Right ventricle myocardium inferior (tissue), 1 donor: Measurements from ENCODE around the gene SLC22A8. TPM values are rescaled to one million over a fixed set of nuclear protein-coding genes. Genes with fewer than 3 reads are reported as not detected.
"Not testable (repeated sequence)": the region's sequence is repeated elsewhere in the genome, so short reads cannot be mapped to it uniquely, and the experiment has no call there.

ENCODE experiments used
- ATAC-seq: fragments of 200-7000 bp; cut with Tn5 transposase; one replicate; pipeline ENCODE4 v1.9.1; 2020; ENCODE audit warnings: mild to moderate bottlenecking, moderate library complexity
- DNase-seq: peaks from one replicate; pipeline ENCODE4 v3.0.0; 2021; ENCODE audit errors: missing footprints
- intact Hi-C: fragments of 100-400 bp; cut with DNase I; formaldehyde crosslinking; loops from one replicate; pipeline ENCODE4 v1.11.0; 2022
- long read RNA-seq: library from polyadenylated mRNA; unstranded; transcript quantifications from one replicate; pipeline ENCODE4 v2.0.0, GENCODE V29; 2021
- total RNA-seq: library from RNA; stranded (reverse); fragmentation: NEBNext Ultra II Directional; extraction: Animal tissue kit (Norgen Biotek cat#: 25700); gene quantifications from one replicate; pipeline ENCODE4 v1.2.1, GENCODE V29; 2021
- donor health status: DM: no; HTN: yes; CAD: no; lungs with severe emphysema.

The SLC22A8 gene, protein sequence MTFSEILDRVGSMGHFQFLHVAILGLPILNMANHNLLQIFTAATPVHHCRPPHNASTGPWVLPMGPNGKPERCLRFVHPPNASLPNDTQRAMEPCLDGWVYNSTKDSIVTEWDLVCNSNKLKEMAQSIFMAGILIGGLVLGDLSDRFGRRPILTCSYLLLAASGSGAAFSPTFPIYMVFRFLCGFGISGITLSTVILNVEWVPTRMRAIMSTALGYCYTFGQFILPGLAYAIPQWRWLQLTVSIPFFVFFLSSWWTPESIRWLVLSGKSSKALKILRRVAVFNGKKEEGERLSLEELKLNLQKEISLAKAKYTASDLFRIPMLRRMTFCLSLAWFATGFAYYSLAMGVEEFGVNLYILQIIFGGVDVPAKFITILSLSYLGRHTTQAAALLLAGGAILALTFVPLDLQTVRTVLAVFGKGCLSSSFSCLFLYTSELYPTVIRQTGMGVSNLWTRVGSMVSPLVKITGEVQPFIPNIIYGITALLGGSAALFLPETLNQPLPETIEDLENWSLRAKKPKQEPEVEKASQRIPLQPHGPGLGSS
- not detected for total RNA-seq
- long read RNA-seq: 0 reads

- intact Hi-C loops: no loop called here
- ATAC-seq (no peak), DNase-seq (no peak)
These were observed at the start of gene SLC22A8 for GRCh38 chr11:63015521-63016215. Gene SLC22A8, minus strand, starts transcription at chr11:63015841. Its CDS starts 883 bp downstream, at chr11:63014958.

GRCh38 chr11:63046203-63046602, 30.6 kb upstream of the SLC22A8 start:
- intact Hi-C loops, DNase-seq, ATAC-seq: not testable (repeated sequence)

DNA sequence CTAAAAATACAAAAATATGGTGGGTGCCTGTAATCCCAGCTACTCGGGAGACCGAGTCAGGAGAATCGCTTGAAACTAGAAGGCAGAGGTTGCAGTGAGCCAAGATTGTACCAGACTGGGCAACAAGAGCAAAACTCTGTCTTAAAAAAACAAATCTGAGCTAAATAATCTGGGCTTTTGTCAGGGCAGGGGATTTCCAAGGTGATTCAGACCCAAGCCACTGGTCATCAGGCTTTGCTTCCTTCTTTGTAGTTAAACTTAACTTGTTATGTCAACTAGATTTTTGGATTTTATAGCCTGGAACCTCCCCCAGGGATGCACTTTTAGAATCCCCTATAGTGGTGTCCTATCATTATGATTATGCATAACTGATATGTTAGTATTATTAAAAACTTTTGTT, 27.0 kb upstream of the SLC22A8 start:
- ATAC-seq (no peak), DNase-seq (no peak)
- intact Hi-C loops: no loop called here

DNA sequence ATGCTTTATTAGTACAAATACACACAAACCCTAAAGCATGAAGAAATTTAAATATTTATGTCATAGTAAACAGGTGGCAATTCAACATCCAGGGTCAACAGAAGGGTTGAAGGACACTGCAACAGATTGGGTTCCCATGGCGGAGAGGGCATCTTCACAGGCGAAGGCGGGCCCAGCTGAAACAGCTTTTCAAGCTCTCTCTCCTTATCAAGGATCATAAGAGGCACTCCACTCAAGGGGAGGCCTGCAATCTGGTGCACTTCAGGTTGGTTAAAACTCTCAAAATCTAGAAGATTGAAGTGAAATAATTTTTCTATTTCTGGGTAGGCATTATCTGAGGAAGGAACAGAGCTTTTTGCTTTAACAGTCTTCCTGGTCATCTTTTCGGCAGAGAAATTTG, 16.8 kb upstream of the SLC22A8 start:
- intact Hi-C loops: loop anchor here (10.0 kb wide), 1 partner anchor 602 kb away; no protein-coding TSS in a partner anchor
- DNase-seq (no peak), ATAC-seq (no peak)

GRCh38 chr11:63023841-63024648, 8.4 kb upstream of the SLC22A8 start:
- intact Hi-C loops: loop anchor here (1.0 kb wide), 1 partner anchor 118 kb away; no protein-coding TSS in a partner anchor
- peak; percentile 89 for ATAC-seq
- DNase-seq: peak; percentile 92

DNA sequence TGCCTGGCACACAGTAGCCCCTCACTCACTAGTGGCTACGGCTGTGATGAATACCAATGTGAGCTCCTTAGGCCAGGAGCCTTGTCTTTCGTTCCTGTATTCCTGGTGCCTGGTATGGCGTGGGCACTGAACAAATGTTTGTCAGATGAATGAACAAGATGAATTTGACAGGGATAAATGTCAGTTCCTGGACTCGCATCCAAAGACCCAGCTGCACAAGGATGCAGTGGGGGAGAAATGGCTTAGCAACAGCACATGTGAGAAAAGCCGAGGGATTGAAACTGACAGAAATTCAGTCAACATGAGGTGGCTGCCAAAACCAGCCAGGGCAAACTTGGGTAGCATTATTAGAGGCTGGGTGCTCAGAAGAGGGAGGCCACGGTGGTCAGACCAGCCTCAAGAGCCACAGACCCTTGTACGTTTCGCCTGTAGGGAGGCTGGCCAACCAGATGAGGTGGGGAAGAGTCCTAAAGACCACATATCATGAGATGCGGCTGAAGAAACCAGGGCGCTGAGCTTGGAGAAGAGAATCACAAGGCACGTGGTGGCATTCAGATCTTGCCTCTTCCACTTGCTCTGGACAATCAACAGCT, 7.7 kb upstream of the SLC22A8 start:
- no peak for ATAC-seq
- intact Hi-C loops: no loop called here
- DNase-seq: no peak

DNA sequence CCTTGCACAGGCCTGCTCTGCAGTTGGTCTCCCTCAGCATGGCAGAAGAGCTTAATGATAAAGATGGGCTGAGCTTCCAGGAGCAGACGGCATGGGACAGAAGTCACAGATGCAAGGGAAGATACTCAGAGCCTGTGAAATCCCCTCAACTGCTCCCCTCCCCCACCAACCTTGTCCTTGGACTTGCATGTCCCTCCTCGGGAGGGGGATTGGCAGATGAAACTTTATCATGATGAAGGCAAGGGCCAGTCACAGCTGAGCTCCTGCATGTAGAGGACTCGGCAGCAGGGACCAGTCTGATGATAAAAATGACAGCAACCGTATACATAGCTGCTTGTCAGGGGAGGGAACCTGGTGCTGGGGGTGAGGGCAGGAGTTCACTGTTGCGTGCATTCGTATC, 6.8 kb upstream of the SLC22A8 start:
- ATAC-seq: no peak
- DNase-seq: no peak
- intact Hi-C loops: no loop called here

DNA sequence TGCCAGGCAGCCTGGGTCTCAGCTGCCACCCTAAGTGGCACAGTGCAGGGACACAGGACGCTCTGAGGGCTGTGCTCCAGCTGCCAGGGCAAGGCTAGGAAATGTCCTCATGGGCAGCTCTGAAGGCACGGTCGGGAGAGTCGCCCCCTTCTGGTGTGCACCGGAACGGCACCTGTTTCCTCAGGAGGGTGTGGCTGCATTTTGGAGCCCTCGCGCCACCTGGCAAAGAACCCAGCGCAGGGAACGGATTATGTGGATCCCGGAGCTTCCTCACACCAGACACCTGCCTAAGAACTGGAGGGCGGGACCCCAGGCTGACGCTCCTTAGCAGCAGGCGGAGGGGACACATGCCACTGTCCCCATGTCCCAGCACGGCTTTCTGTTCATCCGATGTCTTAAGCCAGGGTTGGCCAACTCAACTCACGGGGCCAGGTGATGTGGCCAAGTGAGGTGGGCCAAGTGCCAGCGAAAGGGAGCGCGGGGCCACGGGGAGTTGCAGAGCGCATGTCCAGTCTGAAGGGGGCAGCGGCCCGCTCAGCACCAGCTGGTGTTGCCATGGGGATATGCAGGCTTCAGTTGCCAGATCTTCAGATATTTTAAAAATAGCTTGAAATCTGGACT, 5.1 kb upstream of the SLC22A8 start:
- intact Hi-C loops: no loop called here
- DNase-seq: no peak

DNA sequence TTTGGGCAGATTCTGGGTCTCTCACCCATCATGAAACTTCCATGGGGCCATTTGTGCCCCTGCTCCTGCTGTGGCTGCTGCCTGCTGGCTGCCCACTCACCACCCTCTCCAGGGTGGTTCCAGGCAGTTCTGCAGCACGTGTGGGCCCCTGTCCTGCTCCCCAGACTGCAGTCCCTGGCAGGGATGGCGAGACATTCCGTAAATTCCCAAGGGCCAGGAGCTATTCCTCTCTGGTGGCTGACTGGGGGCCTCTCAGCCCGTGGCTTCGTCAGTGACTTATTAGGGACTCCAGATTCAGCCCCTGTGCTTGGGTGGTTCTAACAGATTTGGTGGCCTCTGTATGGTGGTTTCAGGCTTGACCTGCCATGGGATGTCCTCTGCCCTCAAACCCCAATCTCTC, 3.9 kb upstream of the SLC22A8 start:
- ATAC-seq: no peak
- DNase-seq: no peak
- intact Hi-C loops: no loop called here

More for the DNA sequence above, 5.1 kb upstream of the SLC22A8 start:
- ATAC-seq: no peak

GRCh38 chr11:63017306-63017974, 1.8 kb upstream of the SLC22A8 start:
- DNase-seq (no peak), ATAC-seq (no peak)
- intact Hi-C loops: no loop called here

- intact Hi-C loops: no loop called here
- no peak for ATAC-seq
These were observed 1.1 kb downstream of the SLC22A8 start for GRCh38 chr11:63014408-63015055.

GRCh38 chr11:63012839-63013238, 2.8 kb downstream of the SLC22A8 start:
- DNase-seq: no peak
- intact Hi-C loops: no loop called here
- no peak for ATAC-seq

More at GRCh38 chr11:63014408-63015055, 1.1 kb downstream of the SLC22A8 start:
- DNase-seq: no peak

DNA sequence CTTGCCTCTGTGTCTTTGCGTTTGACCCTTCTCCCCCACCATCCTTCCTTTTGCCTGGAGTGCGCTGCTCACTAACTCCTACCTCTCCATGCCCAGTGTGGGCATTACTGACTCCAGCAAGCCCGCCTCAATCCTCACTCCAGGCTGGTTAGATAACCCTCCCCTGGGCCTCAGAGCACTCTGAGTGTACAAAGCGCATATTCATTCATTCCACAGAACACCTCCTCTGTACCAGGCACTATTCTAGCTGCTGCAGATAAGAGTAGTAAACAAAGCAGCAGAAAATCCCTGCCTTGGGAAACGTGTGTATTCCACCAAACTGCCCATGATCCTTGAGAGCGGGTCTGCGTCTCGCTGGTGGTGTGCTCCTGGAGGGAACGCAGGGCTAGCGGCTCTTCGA, 3.2 kb downstream of the SLC22A8 start:
- intact Hi-C loops: no loop called here
- no peak for ATAC-seq
- no peak for DNase-seq

DNA sequence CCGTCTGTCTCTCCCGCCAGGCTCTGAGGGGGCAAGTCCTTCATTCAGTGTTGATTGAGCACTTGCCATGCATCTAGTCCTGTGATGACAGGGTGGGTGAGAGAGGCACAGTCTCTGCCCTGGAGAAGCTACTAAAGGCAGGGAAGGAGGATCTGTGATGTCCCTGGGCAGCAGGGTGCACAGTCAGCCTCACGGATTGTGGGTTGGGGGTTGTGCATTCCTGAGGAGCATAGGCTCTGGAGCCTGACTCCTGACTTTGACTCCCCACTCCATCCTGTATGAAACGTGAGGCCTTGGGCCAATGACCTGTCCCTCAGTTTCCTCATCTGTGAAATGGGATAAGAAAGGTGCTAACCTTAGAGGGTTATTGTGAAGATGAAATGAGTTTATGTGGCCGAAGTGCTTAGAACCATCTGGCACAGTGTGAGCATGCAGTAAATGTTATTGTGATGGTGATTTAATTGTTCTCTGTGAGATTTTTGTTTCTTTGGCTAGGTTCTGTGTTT, 4.7 kb downstream of the SLC22A8 start:
- intact Hi-C loops: no loop called here
- no peak for ATAC-seq
- DNase-seq: no peak

DNA sequence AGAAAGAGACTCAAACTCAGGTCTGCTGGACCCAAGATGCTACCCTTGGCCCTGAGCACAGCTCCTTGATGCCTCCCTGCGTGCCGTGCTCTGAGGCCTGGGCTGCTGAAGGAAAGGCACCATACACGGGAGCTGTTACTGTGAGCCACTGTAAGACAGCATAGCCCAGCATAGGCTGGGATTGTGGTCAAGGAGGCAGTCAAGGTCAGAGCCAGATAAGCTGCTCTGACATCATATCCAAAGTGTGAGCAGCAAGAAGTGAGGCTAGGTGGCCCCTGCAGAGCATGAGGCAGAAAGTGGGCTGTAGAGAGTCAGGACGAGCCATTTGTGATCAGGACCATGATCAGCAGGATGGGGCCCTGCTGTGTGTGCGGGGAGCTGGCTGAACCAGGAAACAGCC, 7.7 kb downstream of the SLC22A8 start:
- intact Hi-C loops: no loop called here

DNA sequence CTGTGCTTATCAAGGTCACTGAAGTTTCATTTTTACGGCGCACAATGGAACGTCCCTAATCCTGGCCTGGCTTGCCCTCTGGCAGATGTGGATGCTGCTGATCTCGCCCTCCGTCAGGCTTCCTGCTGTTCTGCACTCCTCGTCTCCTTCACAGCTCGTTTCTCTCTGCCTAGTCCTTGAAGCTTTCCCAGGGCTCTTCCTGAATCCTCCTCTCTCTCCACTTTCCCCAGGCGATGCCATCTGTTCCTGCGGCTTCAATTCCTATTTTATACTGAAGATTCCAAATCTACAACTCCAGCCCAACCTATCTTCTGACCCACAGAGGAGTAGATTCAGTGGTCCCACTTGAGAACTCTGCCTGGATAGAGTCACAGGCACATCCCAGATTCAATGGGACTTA, 14.2 kb downstream of the SLC22A8 start:
- intact Hi-C loops: no loop called here
- ATAC-seq (no peak), DNase-seq (no peak)

More for the DNA sequence above, 7.7 kb downstream of the SLC22A8 start:
- DNase-seq (no peak), ATAC-seq (no peak)

- DNase-seq (no peak), ATAC-seq (no peak)
- intact Hi-C loops: no loop called here
These were observed 16.0 kb downstream of the SLC22A8 start for GRCh38 chr11:62999649-63000048.
